GM18861 (cell line): Measurements from ENCODE around the gene PPFIA1.

Experiments
- ATAC-seq: cut with Tn5 transposase; IDR thresholded peaks from one replicate; pipeline ENCODE4 v1.9.1; 2021; ENCODE audit not compliant: unreplicated experiment

Gene PPFIA1

GRCh38 chr11:70430671-70431574 is 160.4 kb downstream of the PPFIA1 start:
- ATAC-seq: no peak

GRCh38 chr11:70431611-70432010 is 161.1 kb downstream of the PPFIA1 start:
- ATAC-seq: no peak

GRCh38 chr11:70432065-70432464 is 161.6 kb downstream of the PPFIA1 start:
- ATAC-seq: no peak

GRCh38 chr11:70432580-70432979 is 162.1 kb downstream of the PPFIA1 start:
- no peak for ATAC-seq

DNA sequence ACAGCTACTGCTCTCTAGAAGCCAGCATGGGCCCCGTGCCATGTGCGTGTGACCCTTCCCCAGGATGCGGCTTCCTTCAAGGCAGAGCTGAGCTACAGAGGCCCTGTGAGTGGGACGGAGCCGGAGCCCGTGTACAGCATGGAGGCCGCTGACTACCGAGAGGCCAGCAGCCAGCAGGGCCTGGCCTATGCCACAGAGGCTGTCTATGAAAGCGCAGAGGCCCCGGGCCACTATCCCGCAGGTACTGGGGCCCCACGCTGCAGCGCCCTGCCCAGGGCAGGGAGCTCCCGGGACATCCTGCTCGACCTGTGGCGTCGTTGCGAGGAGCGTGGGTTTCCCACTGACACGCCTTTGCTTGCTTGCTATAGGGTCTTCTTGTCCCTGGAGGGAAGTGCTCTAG is 162.5 kb downstream of the PPFIA1 start:
- ATAC-seq: no peak

DNA sequence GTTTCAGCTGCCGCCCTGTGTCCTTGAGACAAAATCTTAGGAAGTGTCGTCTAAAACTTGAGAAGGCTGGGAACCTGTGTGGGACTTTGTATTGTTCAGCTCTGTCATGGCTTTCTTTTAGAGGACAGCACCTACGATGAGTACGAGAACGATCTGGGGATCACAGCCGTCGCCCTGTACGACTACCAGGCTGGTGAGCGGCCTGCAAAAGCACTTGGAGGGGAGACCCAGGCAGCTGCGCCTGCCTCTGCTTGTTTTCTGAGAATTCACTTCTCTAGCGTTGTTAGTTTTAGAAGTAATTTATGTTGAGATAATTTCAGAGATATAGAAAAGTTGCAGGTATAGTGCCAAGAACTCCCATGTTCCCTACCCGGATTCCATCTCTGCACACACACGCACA is 163.0 kb downstream of the PPFIA1 start:
- no peak for ATAC-seq
